Keratinocyte (primary cell): ENCODE measurements around the gene RANBP10.

Experiments
- CTCF ChIP-seq, 3 experiments: IDR thresholded peaks in 1 of 3; conservative IDR thresholded peaks in 1 of 3; optimal IDR thresholded peaks in 1 of 3; 2 replicates in 2 of 3; 3 replicates in 1 of 3; pipeline versions ENCODE3 to v1.5.1; 2011; ENCODE audit warnings: low read length in 3 of 3, mild to moderate bottlenecking in 3 of 3, moderate library complexity in 2 of 3, control low read depth in 1 of 3, inconsistent platforms in 1 of 3; ENCODE audit not compliant: insufficient read depth in 2 of 3; ENCODE audit errors: extremely low read depth in 1 of 3
- EZH2 ChIP-seq: IDR thresholded peaks from one replicate; pipeline ENCODE4 v1.6.1; 2012; ENCODE audit warnings: inconsistent platforms, mild to moderate bottlenecking, low read length, moderate library complexity

- TF ChIP-seq EZH2: no peak
- TF ChIP-seq CTCF (optimal IDR thresholded peaks at IDR 0.05 in 1 of 3, IDR thresholded peaks at IDR 0.05 in 1 of 3, conservative IDR thresholded peaks at IDR 0.05 in 1 of 3; ENCODE audit: extremely low read depth in 1 of 3, insufficient read depth in 2 of 3, low read length in 3 of 3): no peak
Observed at GRCh38 chr16:67775273-67775672, 31.1 kb downstream of the RANBP10 start.
